NB4 (cell line): Measurements from ENCODE around the gene BMF.

Source experiments
- DNase-seq: peaks from one replicate; pipeline ENCODE4 v3.0.0; 2010; ENCODE audit warnings: low read depth
- H3K4me3 ChIP-seq: one replicate; pipeline ENCODE4 v1.5.1; 2011; ENCODE audit warnings: mild to moderate bottlenecking, low read depth, low read length, moderate library complexity
- CTCF ChIP-seq: IDR thresholded peaks from one replicate; pipeline ENCODE4 v1.5.1; 2012; ENCODE audit warnings: low read depth, low read length
- MAX ChIP-seq: IDR thresholded peaks from 2 replicates; pipeline ENCODE4 v1.6.1; 2011; ENCODE audit warnings: low read depth, low read length
- MYC ChIP-seq: IDR thresholded peaks from 2 replicates; pipeline ENCODE4 v1.6.1; 2011; ENCODE audit warnings: low read depth, low read length
- POLR2A ChIP-seq: IDR thresholded peaks from 2 replicates; pipeline ENCODE4 v1.6.1; 2011; ENCODE audit warnings: mild to moderate bottlenecking; ENCODE audit not compliant: insufficient read length; ENCODE audit errors: extremely low read depth

The BMF gene

GRCh38 chr15:40084650-40085049 lies 24.0 kb downstream of the BMF start:
- TF ChIP-seq MYC (no peak), POLR2A (no peak), CTCF (no peak), MAX (no peak)
- H3K4me3 ChIP-seq, result no peak overlapping the region
- no peak for DNase-seq

GRCh38 chr15:40082195-40082883 lies 26.3 kb downstream of the BMF start:
- peak overlapping the region; percentile 50 for H3K4me3 ChIP-seq
- DNase-seq, result no peak
- no peak for TF ChIP-seq POLR2A
- no peak for TF ChIP-seq CTCF
- no peak for TF ChIP-seq MAX
- TF ChIP-seq MYC, result no peak

- DNase-seq, result peak; percentile 74
- peak; percentile 30; the same call in 1 of the 2 replicates for TF ChIP-seq MAX
- no peak for TF ChIP-seq POLR2A
- peak overlapping the region; percentile 50 for H3K4me3 ChIP-seq
Observed at GRCh38 chr15:40081691-40082194, 26.9 kb downstream of the BMF start.

GRCh38 chr15:40080847-40081246 lies 27.8 kb downstream of the BMF start:
- TF ChIP-seq POLR2A (no peak), MAX (no peak), MYC (no peak), CTCF (no peak)
- peak overlapping the region; percentile 50 for H3K4me3 ChIP-seq
- DNase-seq, result no peak

- H3K4me3 ChIP-seq, result no peak overlapping the region
- TF ChIP-seq POLR2A, result no peak
- no peak for DNase-seq
Observed at GRCh38 chr15:40080104-40080503, 28.6 kb downstream of the BMF start.

GRCh38 chr15:40079456-40079855 lies 29.2 kb downstream of the BMF start:
- H3K4me3 ChIP-seq, result no peak overlapping the region
- no peak for DNase-seq
- TF ChIP-seq POLR2A (no peak), CTCF (no peak), MYC (no peak)
